Measurements from ENCODE around the gene MIR17HG. TPM values are rescaled to one million over a fixed set of nuclear protein-coding genes. Genes with fewer than 3 reads are reported as not detected.
A peak's percentile ranks its signal among the peaks of the same experiment; 100 is the strongest.

MIR17HG gene
- total RNA-seq, 1 donor from 2014 or later: 0.65 TPM

- intact Hi-C loops (cut with DNase I): no loop called here
- DNase-seq (ENCODE audit: low spot score): no peak
Measured at GRCh38 chr13:91361755-91362271, 14.3 kb downstream of the MIR17HG start.

DNA sequence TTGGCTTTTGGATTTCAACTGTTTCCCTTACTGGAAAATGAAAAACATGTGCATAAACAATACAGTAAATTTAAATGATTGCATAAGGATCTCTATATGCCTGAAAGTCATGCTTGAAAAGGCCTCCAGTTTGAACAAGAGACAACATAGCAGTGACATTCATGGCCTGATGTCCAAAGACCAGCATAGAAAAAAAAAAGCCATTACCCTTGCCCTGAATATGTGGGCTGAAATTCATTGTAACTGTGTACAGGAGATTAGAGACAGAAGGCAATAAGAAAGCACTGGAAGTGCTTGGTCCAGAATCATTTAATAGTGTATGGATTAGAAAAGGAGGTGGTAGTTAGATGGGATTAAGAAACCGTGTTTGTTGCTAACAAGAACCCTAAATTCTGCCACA, 15.4 kb downstream of the MIR17HG start:
- intact Hi-C loops (cut with DNase I): no loop called here
- DNase-seq (ENCODE audit: low spot score): no peak

DNA sequence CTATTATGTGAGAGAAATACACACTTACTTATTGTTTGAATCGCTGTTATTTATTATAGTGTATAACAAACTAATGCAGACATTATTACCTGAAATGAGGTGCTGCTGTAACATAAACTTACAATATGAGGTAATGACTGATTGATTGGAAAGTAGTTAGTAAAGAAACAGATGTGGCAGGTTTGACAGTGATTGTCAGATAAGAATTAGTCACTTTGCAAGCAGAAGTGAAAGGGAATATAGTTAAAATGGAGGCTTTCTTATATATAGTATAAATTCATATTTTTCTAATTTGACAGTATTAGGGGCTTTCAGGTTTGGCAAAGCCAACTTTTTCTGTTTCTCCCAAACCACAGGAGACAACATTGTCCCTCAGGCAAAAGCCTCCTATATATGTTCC, 20.6 kb downstream of the MIR17HG start:
- intact Hi-C loops (cut with DNase I): no loop called here
- no peak for DNase-seq (ENCODE audit: low spot score)

DNA sequence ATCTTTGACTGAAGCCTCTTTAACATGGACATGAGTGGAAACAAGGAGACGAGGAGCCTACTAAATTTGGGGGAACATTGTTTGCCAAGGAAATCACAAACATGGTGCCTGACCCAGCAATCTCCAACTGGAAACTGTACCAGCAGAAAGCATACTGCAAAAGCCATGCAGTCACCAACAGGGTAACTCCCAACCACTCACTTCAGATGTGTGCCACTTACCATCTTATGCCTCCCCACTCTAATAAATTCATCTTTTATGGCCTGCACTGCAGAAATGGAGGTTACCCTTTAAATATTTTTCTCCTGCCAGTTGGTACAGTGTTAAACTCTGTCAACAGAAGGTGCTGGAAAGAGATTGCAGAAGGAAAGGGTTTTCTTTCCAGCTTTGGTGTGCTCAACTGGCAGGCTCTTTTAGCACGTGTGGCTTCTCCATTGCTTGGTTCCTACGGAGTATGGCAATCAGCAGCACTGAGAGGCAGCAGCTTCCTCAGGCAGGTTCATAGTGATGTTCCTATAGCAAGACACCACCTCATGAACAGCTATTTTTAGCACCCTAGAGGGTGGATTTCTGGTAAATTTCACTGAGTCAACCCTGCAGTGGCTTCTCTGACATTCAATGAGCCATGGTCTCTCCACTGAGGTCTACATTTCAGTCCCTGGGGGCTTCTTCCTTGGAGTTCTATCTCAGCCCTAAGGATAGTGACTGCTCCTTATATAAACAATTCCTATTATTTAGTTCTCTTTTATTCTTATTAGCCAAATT, 21.4 kb downstream of the MIR17HG start:
- DNase-seq (ENCODE audit: low spot score): no peak
- intact Hi-C loops (cut with DNase I): no loop called here

DNA sequence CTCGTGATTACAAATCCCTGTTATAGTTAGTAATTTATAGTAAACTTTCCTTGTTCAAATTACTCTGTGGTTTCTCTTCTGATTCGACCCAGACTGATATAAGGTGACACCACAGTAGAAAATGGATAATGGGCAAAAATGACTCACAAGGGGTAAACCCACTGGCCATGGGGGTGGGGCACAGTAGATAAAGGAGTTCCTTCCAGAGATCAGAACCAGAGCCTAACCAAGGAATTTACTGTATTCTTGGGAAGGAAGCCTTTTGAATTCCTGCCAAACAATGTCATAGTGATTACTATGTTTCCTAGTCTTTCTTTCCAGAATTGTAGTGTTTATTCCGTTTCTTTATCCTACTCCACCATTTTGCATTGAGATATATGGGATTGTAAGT, 21.9 kb downstream of the MIR17HG start:
- DNase-seq (ENCODE audit: low spot score): no peak
- intact Hi-C loops (cut with DNase I): no loop called here

GRCh38 chr13:91370501-91370900, 23.0 kb downstream of the MIR17HG start:
- intact Hi-C loops (cut with DNase I): no loop called here
- no peak for DNase-seq (ENCODE audit: low spot score)

DNA sequence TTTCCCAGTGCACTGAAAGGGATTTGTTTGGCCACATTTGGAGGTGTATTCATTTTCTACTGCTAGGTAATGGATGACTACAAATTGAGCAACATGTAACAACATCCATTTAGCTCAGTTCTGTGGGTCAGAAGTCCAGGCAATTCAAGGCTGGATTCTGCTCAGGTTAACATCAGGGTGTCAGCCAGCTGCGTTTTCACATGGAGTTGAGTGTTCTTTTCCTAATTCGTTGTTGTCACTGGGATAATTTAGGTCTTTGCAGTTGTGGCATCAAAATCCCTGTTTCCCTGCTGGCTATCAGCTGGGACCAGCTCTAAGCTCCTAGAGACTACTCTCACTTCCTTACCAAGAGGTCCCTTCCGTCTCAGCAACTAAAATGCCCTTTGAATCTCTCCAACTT, 25.4 kb downstream of the MIR17HG start:
- intact Hi-C loops (cut with DNase I): no loop called here

DNA sequence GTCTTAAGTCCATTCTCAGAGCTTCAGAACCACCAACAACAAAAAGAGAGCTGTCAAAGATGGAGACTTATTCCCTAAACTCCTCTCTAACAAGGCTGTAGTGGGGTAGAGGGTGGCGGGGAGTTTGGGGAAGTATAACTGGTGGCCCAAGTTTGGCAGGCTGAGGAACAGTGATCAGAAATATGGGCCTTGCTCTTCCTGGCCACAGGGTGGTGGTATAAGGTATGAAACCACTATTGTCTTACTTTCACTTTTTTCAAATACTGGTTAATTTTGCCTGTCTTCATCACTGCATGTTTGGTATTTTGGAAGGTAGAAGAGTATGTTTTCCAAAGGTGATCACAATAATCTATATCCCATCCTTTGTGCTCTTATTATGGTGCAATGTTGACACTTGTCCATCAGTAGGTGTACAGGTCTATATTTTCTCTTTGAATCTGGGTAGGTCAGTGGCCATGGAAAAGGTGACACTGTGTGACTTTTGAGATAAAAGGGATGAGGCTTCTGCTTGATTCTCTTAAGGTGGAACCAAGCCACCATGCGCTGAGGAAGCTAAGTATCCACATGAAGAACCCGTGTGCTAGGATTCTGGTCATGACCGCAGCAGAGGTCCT, 27.7 kb downstream of the MIR17HG start:
- no peak for DNase-seq (ENCODE audit: low spot score)
- intact Hi-C loops (cut with DNase I): no loop called here

More for the DNA sequence above, 25.4 kb downstream of the MIR17HG start:
- DNase-seq (ENCODE audit: low spot score): no peak

DNA sequence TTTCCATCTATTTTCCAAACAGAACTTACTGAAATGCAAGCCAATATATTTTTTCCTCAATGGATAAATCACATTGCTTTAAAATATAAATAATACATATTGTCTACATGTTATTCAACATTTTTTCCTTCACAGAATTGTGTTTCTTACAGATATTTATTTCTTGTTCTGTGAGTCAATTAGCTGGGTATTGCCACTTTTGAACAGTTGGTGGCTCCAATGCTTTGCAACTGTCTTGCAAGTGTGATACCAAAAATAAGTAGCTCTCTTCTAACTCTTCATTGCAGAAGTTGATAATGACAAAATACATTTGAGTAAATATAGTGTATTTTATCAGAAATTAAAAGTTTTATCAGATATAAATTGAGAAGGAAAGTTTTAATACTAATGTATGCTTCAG, 33.9 kb downstream of the MIR17HG start:
- intact Hi-C loops (cut with DNase I): loop anchor here (10.0 kb wide), 1 partner anchor 343 kb away; no protein-coding TSS in a partner anchor
- no peak for DNase-seq (ENCODE audit: low spot score)

DNA sequence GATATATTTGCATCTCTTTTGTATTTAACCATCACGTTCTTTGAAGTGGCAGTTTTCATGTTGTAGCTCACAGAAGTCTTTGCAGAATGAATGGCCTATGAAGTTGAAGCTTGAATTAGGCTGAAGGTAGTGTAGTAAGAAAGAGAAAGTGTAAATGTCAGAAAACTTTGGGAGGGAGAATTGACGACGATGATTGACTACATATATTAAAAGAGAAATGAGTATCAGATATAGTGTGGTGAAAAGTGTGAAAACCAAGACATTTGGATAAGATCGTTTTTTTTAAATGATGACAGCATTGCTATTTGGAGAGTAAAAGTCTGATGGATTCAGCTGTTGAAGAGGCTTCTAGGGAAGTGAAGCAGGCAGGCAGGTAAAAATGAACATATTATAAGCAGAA, 36.3 kb downstream of the MIR17HG start:
- DNase-seq (ENCODE audit: low spot score): no peak
- intact Hi-C loops (cut with DNase I): loop anchor here (10.0 kb wide), 1 partner anchor 341 kb away; no protein-coding TSS in a partner anchor

DNA sequence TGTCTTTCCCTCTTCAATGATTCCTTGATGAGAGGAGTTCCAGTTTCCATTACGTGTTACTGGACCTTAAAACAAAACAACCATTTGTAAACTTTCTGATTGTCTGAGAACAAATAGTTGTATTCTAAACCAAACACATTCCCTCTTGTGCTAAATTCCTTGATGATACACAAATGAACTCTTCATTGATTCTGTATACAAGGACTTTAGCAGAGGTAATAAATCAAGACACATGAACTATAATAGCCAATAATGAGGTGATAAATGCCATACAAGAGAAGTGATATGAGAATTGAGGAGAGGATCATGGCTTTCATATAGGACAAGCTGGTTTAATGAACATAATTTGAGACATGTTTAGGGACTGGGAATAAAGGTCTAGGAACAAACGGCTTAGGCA, 37.4 kb downstream of the MIR17HG start:
- intact Hi-C loops (cut with DNase I): loop anchor here (10.0 kb wide), 1 partner anchor 340 kb away; no protein-coding TSS in a partner anchor
- DNase-seq (ENCODE audit: low spot score): no peak

DNA sequence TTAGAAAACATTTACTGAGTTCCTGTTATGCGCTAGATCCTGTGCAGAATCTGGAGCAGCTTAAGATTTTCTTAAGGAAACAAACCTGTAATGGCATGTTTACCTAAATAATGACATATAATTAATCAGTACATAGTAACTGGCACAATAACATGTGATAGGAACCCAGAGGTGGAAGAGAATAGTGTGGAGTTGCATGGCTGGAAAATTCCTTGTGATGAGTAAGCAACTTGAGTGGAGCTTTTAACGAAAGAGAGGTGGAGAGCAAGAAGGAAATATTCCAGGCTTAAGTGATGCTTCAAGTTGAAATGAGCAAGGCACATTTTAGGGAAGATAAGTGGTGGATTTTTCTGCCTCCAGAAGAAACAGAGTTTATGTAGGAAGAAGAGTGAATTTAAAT, 41.7 kb downstream of the MIR17HG start:
- no peak for DNase-seq (ENCODE audit: low spot score)
- intact Hi-C loops (cut with DNase I): loop anchor here (10.0 kb wide), 1 partner anchor 336 kb away; no protein-coding TSS in a partner anchor

DNA sequence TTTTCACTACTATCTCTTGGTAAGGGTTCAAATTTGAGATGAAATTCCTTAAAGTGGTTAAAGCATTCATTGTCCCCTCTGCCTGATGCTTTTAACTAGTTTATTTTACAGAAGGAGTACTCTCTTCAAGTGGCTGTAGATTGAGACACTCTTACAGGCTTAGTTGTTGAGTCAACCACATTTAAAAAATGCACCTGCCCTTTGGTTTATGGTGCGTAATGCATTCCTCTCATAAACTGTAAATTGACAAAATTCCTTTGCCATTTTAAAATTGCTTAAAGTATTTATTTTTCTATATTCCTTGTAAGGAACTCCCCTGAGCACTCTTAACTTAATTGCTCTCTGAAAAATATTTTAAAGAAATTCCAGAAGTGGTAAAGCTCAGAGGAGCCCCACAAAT, 50.1 kb downstream of the MIR17HG start:
- no peak for DNase-seq (ENCODE audit: low spot score)
- intact Hi-C loops (cut with DNase I): no loop called here

- peak; percentile 90 for DNase-seq (ENCODE audit: low spot score)
- intact Hi-C loops (cut with DNase I): no loop called here
Measured at GRCh38 chr13:91398413-91399188, 51.1 kb downstream of the MIR17HG start, which contains the start of gene GPC5. Gene GPC5, plus strand, starts transcription at chr13:91398621.

GRCh38 chr13:91399189-91400062, 51.9 kb downstream of the MIR17HG start:
- intact Hi-C loops (cut with DNase I): no loop called here
- no peak for DNase-seq (ENCODE audit: low spot score)

DNA sequence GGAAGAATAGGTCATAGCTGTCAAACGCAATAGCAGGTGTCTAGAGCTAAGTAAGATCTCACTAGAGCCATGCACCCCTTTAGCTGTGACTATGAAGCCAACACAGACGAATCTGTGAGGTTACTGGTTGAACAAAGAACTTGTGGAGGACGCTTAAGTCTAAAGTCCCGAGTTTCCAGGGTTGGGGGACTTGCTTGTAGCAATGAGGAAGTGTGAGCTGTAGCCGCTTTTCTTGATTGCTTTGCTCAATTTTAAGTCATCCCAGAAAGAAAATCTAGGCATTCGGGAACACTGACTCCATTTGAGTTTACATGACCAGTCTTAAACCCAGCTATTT, 52.5 kb downstream of the MIR17HG start:
- intact Hi-C loops (cut with DNase I): no loop called here
- no peak for DNase-seq (ENCODE audit: low spot score)

- intact Hi-C loops (cut with DNase I): no loop called here
Measured at GRCh38 chr13:91400671-91401070, 53.2 kb downstream of the MIR17HG start.

GRCh38 chr13:91401920-91402319, 54.4 kb downstream of the MIR17HG start:
- intact Hi-C loops (cut with DNase I): no loop called here
- no peak for DNase-seq (ENCODE audit: low spot score)

More at GRCh38 chr13:91400671-91401070, 53.2 kb downstream of the MIR17HG start:
- no peak for DNase-seq (ENCODE audit: low spot score)

Data from cardiac septum (tissue), 1 donor.